Natural killer cell (primary cell): ENCODE data around the gene CADM4. TPM values are rescaled to one million over a fixed set of nuclear protein-coding genes. Genes with fewer than 3 reads are reported as not detected.

Source experiments
- ATAC-seq, 3 donors: fragments of 150-1000 bp in 2 of 3; fragments of 200-7000 bp in 1 of 3; cut with Tn5 transposase; 1 replicate in 1 of 3; 2 replicates in 2 of 3; pipeline ENCODE4 v1.10.0; 2021; ENCODE audit warnings: mild to moderate bottlenecking in 2 of 3, moderate library complexity in 2 of 3
- DNase-seq, 2 donors: peaks; one replicate each; pipeline versions ENCODE4 v3.0.0 to v3.0.0-alpha.2; 2013 to 2021; ENCODE audit warnings: mixed read lengths in 1 of 2
- H3K27ac ChIP-seq: one replicate; pipeline ENCODE4 v1.5.1; 2013; ENCODE audit warnings: mild to moderate bottlenecking, low read length
- H3K27me3 ChIP-seq: one replicate; pipeline ENCODE4 v1.6.1; 2013; ENCODE audit warnings: low read length; ENCODE audit not compliant: control insufficient read depth, insufficient read depth
- H3K36me3 ChIP-seq: one replicate; pipeline ENCODE4 v1.6.1; 2013; ENCODE audit warnings: low read length; ENCODE audit not compliant: control insufficient read depth, insufficient read depth
- H3K4me1 ChIP-seq: one replicate; pipeline ENCODE4 v1.6.1; 2013; ENCODE audit warnings: low read length; ENCODE audit not compliant: control insufficient read depth, insufficient read depth
- H3K4me3 ChIP-seq: one replicate; pipeline ENCODE4 v1.5.1; 2013; ENCODE audit warnings: low read length
- H3K9me3 ChIP-seq: one replicate; pipeline ENCODE4 v1.6.1; 2013; ENCODE audit warnings: low read length; ENCODE audit not compliant: control insufficient read depth, insufficient read depth
- H3K27ac Mint-ChIP-seq, 2 donors: one replicate each; pipeline ENCODE4 v1.8.0; 2022; ENCODE audit warnings: mild to moderate bottlenecking in 2 of 2, mixed read lengths in 2 of 2, moderate library complexity in 1 of 2
- H3K27me3 Mint-ChIP-seq, 2 donors: one replicate each; pipeline ENCODE4 v1.8.0; 2022; ENCODE audit warnings: low read depth in 2 of 2, mixed read lengths in 2 of 2
- H3K36me3 Mint-ChIP-seq: one replicate; pipeline ENCODE4 v1.8.0; 2022; ENCODE audit warnings: mixed read lengths
- H3K4me1 Mint-ChIP-seq, 2 donors: one replicate each; pipeline ENCODE4 v1.8.0; 2022; ENCODE audit warnings: mixed read lengths in 2 of 2
- H3K4me3 Mint-ChIP-seq: one replicate; pipeline ENCODE4 v1.8.0; 2022; ENCODE audit warnings: mild to moderate bottlenecking, moderate library complexity, mixed read lengths
- H3K9me3 Mint-ChIP-seq, 2 donors: one replicate each; pipeline ENCODE4 v1.8.0; 2022; ENCODE audit warnings: mixed read lengths in 2 of 2
- WGBS: methylation state at CpG from one replicate; pipeline ENCODE4 v1.1.7; 2013; ENCODE audit warnings: missing lambda C conversion rate; ENCODE audit not compliant: insufficient coverage; 5-methylcytosine and 5-hydroxymethylcytosine counted together
- intact Hi-C: fragments of 100-400 bp; cut with micrococcal nuclease; formaldehyde crosslinking; loops from one replicate; pipeline ENCODE4 v1.14.2; 2022
- total RNA-seq, 4 donors: library from RNA; stranded (reverse); fragments of 120-200 nt in 1 of 4; gene quantifications; one replicate each; pipeline versions ENCODE4 v1.2.3 to v1.2.4, GENCODE V29; 2013 to 2022
- TF ChIP-seq, protein P1 (sequence below): fragments of 200-600 bp; IDR thresholded peaks from one replicate; pipeline ENCODE4 v1.8.0; 2022; ENCODE audit warnings: antibody characterized with exemption

The CADM4 gene
- total RNA-seq, 3 donors from 2014 or later (not counting 1 experiment from before 2014, with no cell fraction given): 0.19 to 0.38 TPM; not detected in 1

DNA sequence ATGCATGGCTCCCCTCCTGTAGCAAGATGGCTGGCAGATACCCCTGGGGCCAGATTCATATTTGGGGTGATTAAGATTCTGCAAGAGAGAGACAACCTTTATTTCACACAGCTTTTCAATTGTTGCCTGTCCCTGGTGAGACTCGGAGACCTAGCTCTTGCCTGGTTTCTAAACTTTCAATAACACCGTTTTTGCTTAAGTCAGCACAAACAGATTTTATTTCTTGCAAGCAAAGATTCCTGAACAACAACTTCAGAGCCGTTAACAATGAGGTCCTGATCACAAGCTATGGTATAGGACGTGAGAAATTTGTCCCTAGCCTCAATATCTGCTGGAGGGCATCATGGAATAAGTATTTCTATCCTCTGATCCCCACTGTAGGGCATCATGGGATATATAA is 2.9 kb upstream of the CADM4 start:
- ATAC-seq: no peak
- Mint-ChIP-seq H3K4me3 (no peak overlapping the region), H3K36me3 (no peaks in the 10 kb centered on the region), H3K27ac (no peak overlapping the region), H3K4me1 (peaks cover 8 to 19% of the 10 kb centered on the region in 2 donors), H3K27me3 (peaks cover 26 to 30% of the 10 kb centered on the region in 2 donors), H3K9me3 (no peaks in the 10 kb centered on the region)
- no peaks in the 10 kb centered on the region for H3K9me3 ChIP-seq
- H3K27ac ChIP-seq: no peak overlapping the region
- DNase-seq: no peak
- no peak overlapping the region for H3K4me3 ChIP-seq
- 87% methylated on average over 4 of the region's 4 CpGs for WGBS
- peaks cover 26% of the 10 kb centered on the region for H3K27me3 ChIP-seq
- H3K4me1 ChIP-seq: peaks cover 15% of the 10 kb centered on the region
- TF ChIP-seq, protein P1, sequence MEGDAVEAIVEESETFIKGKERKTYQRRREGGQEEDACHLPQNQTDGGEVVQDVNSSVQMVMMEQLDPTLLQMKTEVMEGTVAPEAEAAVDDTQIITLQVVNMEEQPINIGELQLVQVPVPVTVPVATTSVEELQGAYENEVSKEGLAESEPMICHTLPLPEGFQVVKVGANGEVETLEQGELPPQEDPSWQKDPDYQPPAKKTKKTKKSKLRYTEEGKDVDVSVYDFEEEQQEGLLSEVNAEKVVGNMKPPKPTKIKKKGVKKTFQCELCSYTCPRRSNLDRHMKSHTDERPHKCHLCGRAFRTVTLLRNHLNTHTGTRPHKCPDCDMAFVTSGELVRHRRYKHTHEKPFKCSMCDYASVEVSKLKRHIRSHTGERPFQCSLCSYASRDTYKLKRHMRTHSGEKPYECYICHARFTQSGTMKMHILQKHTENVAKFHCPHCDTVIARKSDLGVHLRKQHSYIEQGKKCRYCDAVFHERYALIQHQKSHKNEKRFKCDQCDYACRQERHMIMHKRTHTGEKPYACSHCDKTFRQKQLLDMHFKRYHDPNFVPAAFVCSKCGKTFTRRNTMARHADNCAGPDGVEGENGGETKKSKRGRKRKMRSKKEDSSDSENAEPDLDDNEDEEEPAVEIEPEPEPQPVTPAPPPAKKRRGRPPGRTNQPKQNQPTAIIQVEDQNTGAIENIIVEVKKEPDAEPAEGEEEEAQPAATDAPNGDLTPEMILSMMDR: no peak
- intact Hi-C loops: no loop called here
- no peaks in the 10 kb centered on the region for H3K36me3 ChIP-seq

DNA sequence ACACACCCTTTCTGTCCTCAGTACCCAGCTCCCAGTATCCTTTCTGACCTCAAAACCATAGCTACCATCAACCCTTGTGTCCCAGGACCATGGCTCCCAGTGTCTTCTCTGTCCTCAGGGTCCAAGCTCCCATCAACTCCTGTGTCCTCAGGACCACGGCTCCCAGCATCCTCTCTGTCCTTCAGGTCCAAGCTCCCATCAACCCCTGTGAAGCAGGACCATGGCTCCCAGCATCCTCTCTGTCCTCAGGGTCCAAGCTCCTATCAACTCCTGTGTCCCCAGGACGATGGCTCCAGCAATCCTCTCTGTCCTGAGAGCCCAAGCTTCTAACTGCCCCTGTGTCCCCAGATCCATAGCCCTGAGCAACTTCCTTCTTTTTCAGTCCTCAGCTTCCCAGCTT is 1.7 kb upstream of the CADM4 start:
- Histone ChIP-seq H3K4me1 (peaks cover 15% of the 10 kb centered on the region), H3K9me3 (no peaks in the 10 kb centered on the region), H3K27me3 (peaks cover 26% of the 10 kb centered on the region), H3K4me3 (no peak overlapping the region), H3K27ac (no peak overlapping the region), H3K36me3 (no peaks in the 10 kb centered on the region)
- H3K4me3 Mint-ChIP-seq: peak overlapping the region; percentile 73
- peaks cover 34 to 35% of the 10 kb centered on the region in 2 donors for H3K27me3 Mint-ChIP-seq
- H3K36me3 Mint-ChIP-seq: no peaks in the 10 kb centered on the region
- H3K9me3 Mint-ChIP-seq: no peaks in the 10 kb centered on the region
- TF ChIP-seq, protein P1: no peak
- H3K4me1 Mint-ChIP-seq: peaks cover 8 to 19% of the 10 kb centered on the region in 2 donors
- WGBS: 90% methylated on average over 2 of the region's 2 CpGs
- peak overlapping the region; percentile 1 to 17 for H3K27ac Mint-ChIP-seq
- ATAC-seq (no peak), DNase-seq (no peak)
- intact Hi-C loops: no loop called here

DNA sequence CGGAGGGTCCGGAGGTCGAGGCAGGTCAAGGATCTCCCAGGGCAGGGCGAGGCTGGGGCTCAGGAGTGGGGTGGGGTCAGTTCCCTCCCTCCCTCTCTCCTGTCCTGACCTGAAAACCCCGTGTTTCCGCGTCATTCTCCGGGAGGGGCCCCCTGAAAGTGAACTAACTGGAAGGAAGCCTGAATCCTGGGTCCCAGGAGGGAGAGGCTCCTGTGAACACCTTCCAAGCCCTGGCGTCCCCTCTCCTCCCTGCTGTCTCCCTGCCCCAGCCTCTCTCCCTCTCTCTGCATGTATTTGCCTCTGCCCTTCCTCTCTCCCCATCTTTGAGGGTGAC is 741 bp upstream of the CADM4 start:
- TF ChIP-seq, protein P1: no peak

DNA sequence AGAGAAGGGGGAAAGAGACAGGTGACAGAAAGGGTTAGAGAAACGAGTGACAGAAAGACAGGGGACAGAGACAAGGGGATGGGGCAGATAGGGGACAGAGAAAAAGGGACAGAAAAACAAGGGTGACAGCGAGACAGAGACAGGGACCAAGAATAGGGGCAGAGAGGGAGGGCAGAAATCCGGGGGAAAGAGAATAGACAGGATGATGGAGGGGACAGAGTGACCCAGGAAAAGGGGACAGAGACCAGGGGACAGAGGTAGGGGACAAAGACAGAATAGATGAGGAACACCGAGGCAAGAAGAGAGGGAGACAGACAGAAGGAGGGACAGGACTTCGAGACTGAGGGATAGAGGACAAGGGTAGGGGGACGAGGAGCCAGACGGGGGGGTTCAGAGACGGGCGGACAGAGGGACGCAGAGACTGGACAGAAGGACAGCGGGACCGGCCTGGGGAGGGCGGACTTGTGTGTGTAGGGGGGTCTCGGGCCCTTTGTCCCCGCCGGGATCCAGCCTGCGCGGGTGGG is 593 bp downstream of the CADM4 start:
- Histone ChIP-seq H3K4me1 (peaks cover 15% of the 10 kb centered on the region), H3K27me3 (peaks cover 26% of the 10 kb centered on the region), H3K9me3 (no peaks in the 10 kb centered on the region), H3K36me3 (no peaks in the 10 kb centered on the region), H3K27ac (no peak overlapping the region), H3K4me3 (no peak overlapping the region)
- peak overlapping the region; percentile 89 for H3K4me3 Mint-ChIP-seq
- ATAC-seq: no peak
- DNase-seq: peak in 1 of 2 donors; percentile 21
- peaks cover 34 to 35% of the 10 kb centered on the region in 2 donors for H3K27me3 Mint-ChIP-seq
- TF ChIP-seq, protein P1: no peak
- H3K4me1 Mint-ChIP-seq: peaks cover 8 to 19% of the 10 kb centered on the region in 2 donors
- peak overlapping the region in 1 of 2 donors; percentile 77 for H3K27ac Mint-ChIP-seq
- H3K36me3 Mint-ChIP-seq: no peaks in the 10 kb centered on the region
- H3K9me3 Mint-ChIP-seq: no peaks in the 10 kb centered on the region
- WGBS: 13% methylated on average over 18 of the region's 18 CpGs
- intact Hi-C loops: no loop called here

More for the DNA sequence above, 741 bp upstream of the CADM4 start:
- peaks cover 8 to 19% of the 10 kb centered on the region in 2 donors for H3K4me1 Mint-ChIP-seq
- H3K27me3 ChIP-seq: peaks cover 26% of the 10 kb centered on the region
- H3K4me3 ChIP-seq: peak overlapping the region; percentile 42
- no peaks in the 10 kb centered on the region for H3K9me3 ChIP-seq
- H3K27ac ChIP-seq: no peak overlapping the region
- intact Hi-C loops: no loop called here
- peaks cover 34 to 35% of the 10 kb centered on the region in 2 donors for H3K27me3 Mint-ChIP-seq
- ATAC-seq: no peak
- DNase-seq: no peak
- H3K27ac Mint-ChIP-seq: no peak overlapping the region
- peaks cover 15% of the 10 kb centered on the region for H3K4me1 ChIP-seq
- peak overlapping the region; percentile 85 for H3K4me3 Mint-ChIP-seq
- H3K36me3 Mint-ChIP-seq: no peaks in the 10 kb centered on the region
- H3K36me3 ChIP-seq: no peaks in the 10 kb centered on the region
- 16% methylated on average over 9 of the region's 9 CpGs for WGBS
- H3K9me3 Mint-ChIP-seq: no peaks in the 10 kb centered on the region
